Lung (tissue), 12 donors: Measurements from ENCODE around the gene MPZ. TPM values are rescaled to one million over a fixed set of nuclear protein-coding genes. Genes with fewer than 3 reads are reported as not detected.
"Not testable (repeated sequence)": the region's sequence is repeated elsewhere in the genome, so short reads cannot be mapped to it uniquely, and the experiment has no call there.

ENCODE experiments used
- ATAC-seq: fragments of 200-7000 bp; cut with Tn5 transposase; one replicate; pipeline ENCODE4 v1.9.1; 2020; ENCODE audit warnings: moderate number of reproducible peaks; ENCODE audit not compliant: insufficient read depth, low FRiP score
- DNase-seq, 3 donors: peaks; one replicate each; pipeline ENCODE4 v3.0.0-alpha.2; 2013 to 2017
- H3K27ac ChIP-seq, 2 donors: one replicate each; pipeline ENCODE4 v1.5.1; 2013; ENCODE audit warnings: mild to moderate bottlenecking in 2 of 2, moderate library complexity in 2 of 2, control low read depth in 1 of 2, inconsistent platforms in 1 of 2, low read depth in 1 of 2, low read length in 1 of 2
- H3K27me3 ChIP-seq, 3 donors: one replicate each; pipeline ENCODE4 v1.5.1; 2013; ENCODE audit warnings: low read length in 2 of 3; ENCODE audit not compliant: control insufficient read depth in 3 of 3, insufficient read depth in 3 of 3
- H3K36me3 ChIP-seq, 4 donors: one replicate each; pipeline ENCODE4 v1.5.1; 2013; ENCODE audit warnings: low read length in 4 of 4, mild to moderate bottlenecking in 1 of 4, moderate library complexity in 1 of 4; ENCODE audit not compliant: control insufficient read depth in 4 of 4, insufficient read depth in 4 of 4
- H3K4me1 ChIP-seq, 5 donors: one replicate each; pipeline ENCODE4 v1.5.1; 2013; ENCODE audit warnings: low read length in 5 of 5, mild to moderate bottlenecking in 2 of 5, moderate library complexity in 1 of 5; ENCODE audit not compliant: control insufficient read depth in 5 of 5, insufficient read depth in 5 of 5
- H3K4me3 ChIP-seq: one replicate; pipeline ENCODE4 v1.5.1; 2013; ENCODE audit warnings: mild to moderate bottlenecking, control low read depth, moderate library complexity
- H3K9ac ChIP-seq, 2 donors: one replicate each; pipeline ENCODE4 v1.5.1; 2013; ENCODE audit warnings: low read length in 2 of 2, control low read depth in 1 of 2; ENCODE audit not compliant: insufficient read depth in 1 of 2
- H3K9me3 ChIP-seq, 4 donors: one replicate each; pipeline ENCODE4 v1.5.1; 2013; ENCODE audit warnings: low read length in 3 of 4, mild to moderate bottlenecking in 1 of 4, moderate library complexity in 1 of 4; ENCODE audit not compliant: control insufficient read depth in 4 of 4, insufficient read depth in 3 of 4
- WGBS, 2 donors: extraction: QIAGEN DNeasy Blood & Tissue Kit; methylation state at CpG; one replicate each; pipeline ENCODE4 v1.1.7; 2013; 5-methylcytosine and 5-hydroxymethylcytosine counted together
- polyA plus RNA-seq, 2 donors: library from polyadenylated mRNA; stranded (reverse); fragments of 200-250 nt; gene quantifications; one replicate each; pipeline ENCODE4 v1.2.1, GENCODE V29; 2013
- total RNA-seq, 2 donors: library from RNA; depleted of rRNA in 1 of 2; stranded (reverse); fragments of >200 nt in 1 of 2; gene quantifications; one replicate each; pipeline ENCODE4 v1.2.1, GENCODE V29; 2014 to 2021
- TF ChIP-seq, protein P1 (sequence below): IDR thresholded peaks from 2 replicates; pipeline ENCODE4 v1.5.1; 2012; ENCODE audit warnings: mild to moderate bottlenecking; ENCODE audit errors: control extremely low read depth, extremely low read depth
- donor health status: control.
- donor health status: control.
- donor health status: Bipolar disorder and iron deficiency.
- donor health status: healthy.
- donor health status: DM: yes; HTN: yes; CAD: no.

MPZ gene
- total and polyA plus RNA-seq, 4 donors, result 2.0 to 5.1 (median 3.6) TPM

DNA sequence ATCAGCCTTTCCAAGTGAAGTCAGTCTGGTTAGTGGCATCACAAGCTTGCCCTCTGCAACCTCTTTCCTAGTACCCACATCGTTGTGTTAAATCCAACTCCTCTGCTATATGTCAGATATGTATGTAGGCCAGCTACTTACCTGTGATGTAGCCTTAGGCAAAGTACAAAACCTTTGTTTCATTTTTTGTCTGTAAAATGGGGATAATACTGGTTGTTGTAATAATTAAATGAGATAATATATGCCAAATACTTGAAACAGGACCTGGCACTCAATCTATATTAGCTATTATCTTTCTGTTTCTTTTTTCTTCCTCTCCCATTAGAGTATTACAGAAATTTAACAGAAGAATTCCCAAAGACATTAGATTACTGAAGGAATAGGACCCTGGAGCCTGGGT is 50.0 kb downstream of the MPZ start:
- Histone ChIP-seq H3K4me3 (no peak overlapping the region), H3K4me1 (peaks cover 0 to 5% (median 0%) of the 10 kb centered on the region in 5 donors), H3K9ac (no peak overlapping the region), H3K27me3 (peaks cover 0 to 23% (median 21%) of the 10 kb centered on the region in 3 donors), H3K27ac (no peak overlapping the region), H3K36me3 (no peaks in the 10 kb centered on the region), H3K9me3 (peaks cover 0 to 10% (median 2%) of the 10 kb centered on the region in 4 donors)
- 76% methylated on average over 1 of the region's 1 CpG for WGBS, 2 donors
- TF ChIP-seq, protein P1, sequence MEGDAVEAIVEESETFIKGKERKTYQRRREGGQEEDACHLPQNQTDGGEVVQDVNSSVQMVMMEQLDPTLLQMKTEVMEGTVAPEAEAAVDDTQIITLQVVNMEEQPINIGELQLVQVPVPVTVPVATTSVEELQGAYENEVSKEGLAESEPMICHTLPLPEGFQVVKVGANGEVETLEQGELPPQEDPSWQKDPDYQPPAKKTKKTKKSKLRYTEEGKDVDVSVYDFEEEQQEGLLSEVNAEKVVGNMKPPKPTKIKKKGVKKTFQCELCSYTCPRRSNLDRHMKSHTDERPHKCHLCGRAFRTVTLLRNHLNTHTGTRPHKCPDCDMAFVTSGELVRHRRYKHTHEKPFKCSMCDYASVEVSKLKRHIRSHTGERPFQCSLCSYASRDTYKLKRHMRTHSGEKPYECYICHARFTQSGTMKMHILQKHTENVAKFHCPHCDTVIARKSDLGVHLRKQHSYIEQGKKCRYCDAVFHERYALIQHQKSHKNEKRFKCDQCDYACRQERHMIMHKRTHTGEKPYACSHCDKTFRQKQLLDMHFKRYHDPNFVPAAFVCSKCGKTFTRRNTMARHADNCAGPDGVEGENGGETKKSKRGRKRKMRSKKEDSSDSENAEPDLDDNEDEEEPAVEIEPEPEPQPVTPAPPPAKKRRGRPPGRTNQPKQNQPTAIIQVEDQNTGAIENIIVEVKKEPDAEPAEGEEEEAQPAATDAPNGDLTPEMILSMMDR, result no peak
- ATAC-seq (no peak), DNase-seq (no peak)

DNA sequence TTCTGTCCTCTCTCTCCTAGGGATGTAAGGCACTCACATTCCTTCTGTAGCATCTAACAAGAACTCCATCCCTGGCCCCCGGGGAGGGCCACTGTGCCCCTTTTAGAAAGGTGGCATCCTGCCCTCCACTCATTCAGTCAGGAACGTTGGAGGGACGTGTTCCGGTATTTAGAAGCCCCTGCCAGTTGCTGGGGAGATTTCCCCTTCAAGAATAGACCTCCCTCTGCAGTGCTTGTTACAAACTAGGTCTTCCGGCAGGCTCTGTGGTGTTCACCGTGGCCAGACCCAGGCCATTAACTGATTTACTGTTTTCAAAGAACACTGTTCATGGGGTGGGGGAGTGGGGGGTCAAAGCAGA is 50.4 kb downstream of the MPZ start:
- Histone ChIP-seq H3K27me3 (peaks cover 0 to 23% (median 21%) of the 10 kb centered on the region in 3 donors), H3K4me3 (no peak overlapping the region), H3K9me3 (peaks cover 0 to 10% (median 2%) of the 10 kb centered on the region in 4 donors), H3K4me1 (peaks cover 0 to 5% (median 0%) of the 10 kb centered on the region in 5 donors), H3K27ac (no peak overlapping the region), H3K36me3 (no peaks in the 10 kb centered on the region), H3K9ac (no peak overlapping the region)
- TF ChIP-seq, protein P1, result no peak
- 49 to 58% methylated on average over 6 of the region's 6 CpGs for WGBS, 2 donors
- DNase-seq (no peak), ATAC-seq (no peak)

DNA sequence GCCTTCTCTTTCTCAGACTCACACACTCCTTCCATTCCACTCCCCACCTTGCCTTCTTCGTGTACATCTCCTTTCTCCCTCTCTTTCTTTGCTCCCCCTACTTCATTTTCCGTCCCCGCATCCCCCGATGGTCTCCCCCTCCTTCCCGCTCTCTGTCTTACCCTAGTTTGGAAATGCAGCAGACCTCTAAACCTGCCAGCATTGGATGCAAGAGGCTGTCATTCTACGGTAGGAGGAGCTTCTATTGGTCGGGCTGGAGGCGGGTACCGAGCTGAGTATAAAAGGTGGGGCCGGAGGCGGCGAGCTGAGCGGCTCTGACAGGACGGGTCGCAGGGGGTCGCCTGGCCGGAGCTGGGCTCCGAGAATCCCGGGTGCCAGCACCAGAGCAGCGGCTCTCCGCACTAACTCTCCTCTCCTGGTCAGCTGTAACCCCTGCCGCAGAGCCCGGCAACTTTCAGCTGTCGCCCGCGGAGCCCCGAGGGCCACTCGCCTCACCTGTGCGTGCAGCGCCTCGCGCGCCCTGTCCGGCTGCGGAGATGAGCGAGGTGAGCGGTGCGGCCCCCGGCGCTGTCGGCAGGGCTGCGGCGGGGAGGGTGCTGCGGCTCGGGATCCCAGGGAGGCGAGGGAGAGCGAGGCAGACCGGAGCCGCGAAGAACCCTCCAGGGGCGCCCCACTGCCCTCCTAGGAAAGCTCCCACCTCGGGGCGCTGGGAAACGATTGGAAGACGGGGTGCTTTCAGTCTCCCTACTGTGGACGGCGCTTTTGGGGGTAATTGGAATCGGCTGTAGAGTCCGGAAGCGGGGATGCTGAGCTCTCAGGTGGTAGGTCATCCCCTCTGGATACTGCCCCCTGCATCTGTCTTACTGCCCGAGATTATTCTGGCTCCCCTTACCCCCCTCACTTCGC is 51.1 kb downstream of the MPZ start, which contains the start of gene PCP4L1:
TSS of gene PCP4L1 (plus strand) at position 307 of the 906 bp plus-strand sequence. CDS start at position 537, 230 bp downstream.
- peaks cover 0 to 5% (median 0%) of the 10 kb centered on the region in 5 donors for H3K4me1 ChIP-seq
- H3K9me3 ChIP-seq, result peaks cover 0 to 10% (median 2%) of the 10 kb centered on the region in 4 donors
- H3K36me3 ChIP-seq, result no peaks in the 10 kb centered on the region
- H3K27me3 ChIP-seq, result peaks cover 0 to 23% (median 21%) of the 10 kb centered on the region in 3 donors
- peak; percentile 58 to 68 (median 58) for DNase-seq
- no peak within 1 kb of the TSS for H3K9ac ChIP-seq
- peak; percentile 81 for ATAC-seq
- peak within 1 kb of the TSS; percentile 28 for H3K4me3 ChIP-seq
- no peak within 1 kb of the TSS for H3K27ac ChIP-seq
- WGBS, 2 donors, result 1 to 3% methylated on average over 58 to 62 of the region's 62 CpGs
- TF ChIP-seq, protein P1, result no peak

DNA sequence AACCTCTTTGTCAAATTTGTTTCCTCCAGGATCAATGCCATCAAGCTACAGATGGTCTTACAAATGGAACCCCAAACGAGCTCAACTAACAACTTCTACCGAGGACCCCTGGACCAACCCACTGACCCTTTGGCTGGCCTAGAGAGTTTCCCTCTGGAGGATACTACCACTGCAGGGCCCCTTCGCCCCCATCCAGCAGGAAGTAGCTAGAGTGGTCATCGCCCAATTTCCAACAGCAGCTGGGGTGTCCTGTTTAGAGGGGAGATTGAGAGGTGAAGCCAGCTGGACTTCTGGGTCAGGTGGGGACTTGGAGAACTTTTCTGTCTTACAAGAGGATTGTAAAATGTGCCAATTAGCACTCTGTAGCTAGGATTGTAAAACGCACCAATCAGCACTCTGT is 52.7 kb downstream of the MPZ start:
- not testable (repeated sequence) for H3K9ac ChIP-seq, DNase-seq, H3K36me3 ChIP-seq, ATAC-seq, H3K27ac ChIP-seq, H3K4me1 ChIP-seq, H3K4me3 ChIP-seq
- Histone ChIP-seq H3K9me3 (peaks cover 0 to 10% (median 2%) of the 10 kb centered on the region in 4 donors), H3K27me3 (peaks cover 0 to 23% (median 21%) of the 10 kb centered on the region in 3 donors)
- 95 to 99% methylated on average over 5 of the region's 5 CpGs for WGBS, 2 donors

DNA sequence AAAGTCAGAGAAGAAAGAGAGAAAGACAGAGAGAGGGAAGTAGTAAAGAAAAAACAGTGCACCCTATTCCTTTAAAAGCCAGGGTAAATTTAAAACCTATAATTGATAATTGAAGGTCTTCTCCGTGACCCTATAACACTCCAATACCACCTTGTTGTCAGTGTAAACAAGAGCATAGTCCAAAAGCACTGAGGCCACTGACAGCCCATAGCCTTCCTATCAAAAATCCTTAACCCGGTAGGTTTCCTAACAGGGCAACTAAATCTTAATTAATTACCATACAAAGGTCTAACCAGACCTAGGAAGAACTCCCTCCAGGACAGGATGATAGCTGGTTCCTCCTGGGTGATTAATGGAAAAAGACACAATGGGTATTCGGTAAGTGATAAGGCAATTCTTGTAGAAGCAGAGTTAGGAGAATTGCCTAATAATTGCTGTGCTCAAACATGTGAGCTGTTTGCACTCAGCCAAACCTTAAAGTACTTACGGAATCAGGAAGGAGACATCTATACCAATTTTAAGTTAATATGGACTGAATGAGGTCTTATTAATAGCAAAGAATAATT is 53.7 kb downstream of the MPZ start:
- peaks cover 0 to 21% (median 18%) of the 10 kb centered on the region in 3 donors for H3K27me3 ChIP-seq
- H3K9ac ChIP-seq, H3K36me3 ChIP-seq, H3K4me1 ChIP-seq, H3K27ac ChIP-seq, DNase-seq, ATAC-seq, H3K4me3 ChIP-seq: not testable (repeated sequence)
- WGBS, 2 donors, result 71 to 82% methylated on average over 4 of the region's 4 CpGs
- peaks cover 0 to 10% (median 2%) of the 10 kb centered on the region in 4 donors for H3K9me3 ChIP-seq
